GM10847 (cell line): ENCODE data around the gene SCIN.

Experiments used
- POLR2A ChIP-seq: IDR thresholded peaks from 2 replicates; pipeline ENCODE4 v1.6.1; 2011; ENCODE audit not compliant: insufficient read length; ENCODE audit errors: extremely low read depth

The SCIN gene

DNA sequence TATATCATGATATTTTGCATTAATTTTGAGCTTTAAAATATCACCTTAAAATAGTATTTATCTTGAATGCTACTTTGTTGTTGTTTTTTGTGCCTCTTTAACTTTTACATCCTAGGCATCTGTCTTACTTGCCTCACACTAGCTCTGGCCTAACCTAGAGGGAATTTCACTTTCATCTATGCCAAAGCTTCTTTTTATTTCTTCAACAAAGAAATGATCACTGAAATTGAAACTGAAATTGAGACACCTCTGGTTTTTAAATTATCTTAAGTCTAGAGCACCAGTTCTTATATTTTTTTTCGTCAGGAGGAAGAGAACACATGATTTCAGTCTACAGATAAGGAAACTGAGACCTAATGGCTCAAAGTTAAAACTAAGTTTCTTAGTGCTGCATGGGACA, 3.5 kb upstream of the SCIN start:
- no peak for TF ChIP-seq POLR2A

DNA sequence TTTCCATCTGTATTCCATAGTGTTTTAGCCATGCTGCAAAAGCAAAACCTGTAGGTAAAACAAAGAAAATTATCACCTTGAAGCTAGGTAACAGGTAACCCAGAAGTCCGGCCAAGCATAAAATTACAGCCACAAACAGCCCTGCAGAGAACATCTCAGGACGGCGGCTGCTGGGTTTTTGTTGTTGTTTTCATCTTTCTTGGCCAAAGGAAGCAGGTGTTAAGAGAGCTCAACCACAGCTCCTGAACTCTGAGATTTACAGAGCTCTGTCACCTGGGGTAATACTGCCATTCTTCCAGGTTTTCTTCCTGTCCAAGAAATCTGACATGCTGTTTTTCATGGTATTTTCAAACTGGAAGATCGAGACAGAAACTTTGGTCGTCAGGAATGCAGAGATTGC, 847 bp upstream of the SCIN start:
- TF ChIP-seq POLR2A, result no peak

DNA sequence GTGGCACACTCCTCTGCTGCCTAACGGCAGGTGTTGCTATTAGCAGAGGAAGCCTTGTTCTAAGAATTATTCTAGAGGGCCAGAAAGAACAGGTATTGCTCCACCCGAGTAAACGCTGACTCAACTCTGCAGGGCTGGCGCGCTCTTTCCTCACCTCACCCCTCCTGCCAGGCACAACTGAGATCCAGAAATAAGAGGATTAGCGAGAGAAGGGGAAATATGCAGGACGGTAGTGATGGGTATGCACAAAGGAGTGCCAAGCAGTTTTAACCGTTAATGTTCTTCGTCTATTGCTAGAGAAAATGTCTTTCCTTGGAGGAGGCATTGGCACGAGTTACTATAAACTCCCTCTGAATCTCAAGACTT, 369 bp upstream of the SCIN start:
- TF ChIP-seq POLR2A, result no peak

DNA sequence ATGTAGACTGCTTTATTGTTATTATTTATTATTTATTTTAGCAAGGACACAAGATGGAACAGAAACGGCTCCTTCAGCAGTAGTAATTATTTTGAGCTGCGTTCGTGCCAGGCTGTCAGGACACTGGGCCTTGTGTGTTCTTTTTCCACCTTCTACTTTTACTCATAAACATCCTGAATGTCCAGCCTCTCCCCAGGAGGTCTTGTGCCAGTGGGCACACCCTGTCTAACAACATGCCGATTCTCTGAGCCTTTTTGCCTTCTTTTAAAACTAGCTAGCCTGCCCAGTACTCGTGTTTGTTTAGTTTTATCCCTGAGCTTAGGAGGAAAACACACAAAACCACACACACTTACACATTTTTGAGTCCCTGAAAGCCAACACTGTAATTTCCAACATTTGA, 1.2 kb downstream of the SCIN start:
- TF ChIP-seq POLR2A, result no peak

DNA sequence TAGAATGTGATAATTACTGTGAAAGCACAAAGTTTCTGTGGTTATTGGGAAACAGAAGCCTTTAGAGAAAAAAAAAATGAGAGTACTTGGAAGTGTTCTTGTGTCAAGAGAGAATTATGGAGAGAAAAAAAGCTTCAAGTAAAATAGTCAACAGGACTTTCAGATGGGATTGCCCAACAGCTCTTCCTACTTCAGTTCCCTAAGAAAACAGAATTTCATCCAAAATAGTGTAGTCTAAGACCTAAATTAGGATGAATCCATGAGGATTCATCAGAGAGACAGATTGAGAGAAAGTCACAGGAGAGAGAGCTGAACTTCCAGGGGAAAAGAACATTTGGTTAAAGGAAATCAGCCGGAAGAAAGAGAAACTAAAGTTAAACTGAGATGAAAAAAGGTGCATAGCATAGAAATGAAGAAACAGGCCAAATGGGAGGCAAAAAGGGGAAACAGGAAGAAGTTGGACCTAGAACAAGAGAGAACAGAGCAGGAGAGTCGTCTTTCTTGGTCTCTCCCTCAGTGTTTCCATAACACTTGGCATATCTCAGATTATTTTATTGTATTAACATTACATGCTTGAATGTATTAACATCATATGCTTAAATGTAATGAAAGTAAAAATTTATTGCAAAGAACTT, 2.5 kb downstream of the SCIN start:
- TF ChIP-seq POLR2A, result no peak

DNA sequence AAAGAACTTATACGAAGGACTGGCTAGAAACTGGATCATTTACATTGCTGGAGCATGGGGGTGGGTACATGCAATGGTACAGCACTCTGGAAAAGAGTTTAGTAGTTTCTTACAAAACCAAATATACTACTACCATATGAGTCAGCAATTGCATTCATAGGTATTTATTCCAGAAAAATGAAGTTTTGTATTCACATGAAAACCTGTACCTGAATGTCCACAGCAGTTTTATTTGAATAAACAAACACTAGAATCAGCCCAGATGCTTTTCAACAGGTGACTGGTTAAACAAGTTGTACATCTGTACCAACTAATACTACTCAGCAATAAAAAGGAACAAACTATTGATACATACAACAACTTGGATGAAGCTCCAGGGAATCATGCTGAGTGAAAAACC, 3.4 kb downstream of the SCIN start:
- no peak for TF ChIP-seq POLR2A

DNA sequence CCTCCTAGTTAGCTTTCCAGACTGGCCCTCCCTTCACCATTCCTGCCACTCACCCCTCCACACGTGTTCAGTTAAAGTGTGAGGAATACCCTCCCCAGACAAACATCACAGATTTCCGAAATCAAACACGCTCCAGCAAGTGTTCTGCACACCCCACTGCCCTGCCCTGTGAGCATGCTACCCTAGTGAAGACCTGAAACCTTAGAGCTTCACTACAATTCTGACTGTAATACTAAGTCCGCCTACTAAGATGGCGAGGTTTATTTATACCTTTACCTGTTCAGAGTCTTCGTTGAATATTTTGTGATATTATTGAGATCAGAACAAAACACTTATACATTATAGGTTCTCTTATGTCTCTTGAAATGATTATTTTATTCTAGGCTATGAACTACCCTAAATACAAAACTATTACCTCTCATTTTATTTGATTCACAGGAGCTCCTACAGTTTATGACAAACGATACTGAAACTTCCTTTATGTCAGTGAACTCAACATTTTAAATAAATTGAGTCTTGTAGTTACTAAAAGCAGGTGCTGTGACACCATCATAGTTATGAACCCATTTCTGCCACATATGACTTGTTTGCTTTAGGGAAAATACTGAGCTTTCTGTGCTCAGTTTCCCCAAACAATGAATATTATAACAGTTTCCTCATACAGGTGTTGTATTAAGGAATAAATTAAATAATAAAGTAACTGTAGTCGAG, 8.6 kb downstream of the SCIN start:
- TF ChIP-seq POLR2A, result no peak

DNA sequence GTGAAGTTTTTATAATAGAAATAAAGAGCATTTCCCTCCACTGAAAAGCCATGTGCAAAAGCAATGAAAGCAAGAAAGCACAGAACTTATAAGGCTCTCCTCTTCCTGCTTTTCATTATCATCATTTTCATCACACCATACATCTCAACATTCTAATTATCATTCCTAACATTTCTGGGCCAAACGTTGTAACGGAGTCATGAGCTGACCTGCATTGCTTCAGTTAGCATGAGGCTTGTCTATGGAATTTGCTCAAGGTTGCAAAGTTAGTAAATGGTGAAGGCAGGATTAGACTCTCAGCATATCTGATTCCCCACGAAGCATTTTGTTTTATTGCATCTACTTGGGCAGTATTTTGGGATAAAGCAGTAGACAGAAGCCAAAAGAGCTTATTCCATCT, 11.4 kb downstream of the SCIN start:
- TF ChIP-seq POLR2A, result no peak

DNA sequence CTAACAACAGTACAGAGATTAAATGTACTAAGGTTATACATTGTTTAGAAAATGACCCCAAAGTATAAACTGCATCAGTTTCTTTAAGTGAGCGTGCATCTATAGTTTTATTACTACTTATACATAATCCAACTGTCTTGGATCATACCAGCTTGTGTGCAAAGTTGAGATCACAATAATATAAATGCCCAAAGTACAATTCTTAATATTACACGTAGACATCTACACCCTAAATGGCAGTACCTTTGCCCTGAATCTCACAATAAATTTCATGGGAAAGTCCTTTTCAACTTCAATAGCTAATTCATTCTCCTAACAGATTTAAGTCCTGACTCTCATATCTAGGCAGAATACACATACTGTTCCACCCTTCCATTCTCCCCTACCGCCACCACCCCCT, 11.8 kb downstream of the SCIN start:
- TF ChIP-seq POLR2A, result no peak

DNA sequence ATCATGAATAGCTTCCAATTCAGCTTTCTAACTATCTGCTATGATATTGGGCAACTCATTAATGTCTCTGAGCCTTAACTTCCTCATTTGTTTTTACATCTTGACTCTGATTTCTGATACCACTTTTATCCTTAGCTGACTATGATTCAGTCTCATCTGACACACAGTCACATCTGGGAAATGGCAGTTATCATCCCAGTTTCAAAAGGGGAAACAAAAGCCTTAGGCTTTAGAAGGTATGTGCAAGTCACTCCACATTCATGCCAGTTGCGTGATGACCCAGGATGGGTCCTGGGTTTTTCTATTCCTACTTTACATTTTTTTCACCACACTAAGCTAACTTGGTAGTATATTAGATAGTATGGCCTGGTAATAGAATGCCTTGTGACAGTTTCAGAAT, 12.7 kb downstream of the SCIN start:
- no peak for TF ChIP-seq POLR2A

DNA sequence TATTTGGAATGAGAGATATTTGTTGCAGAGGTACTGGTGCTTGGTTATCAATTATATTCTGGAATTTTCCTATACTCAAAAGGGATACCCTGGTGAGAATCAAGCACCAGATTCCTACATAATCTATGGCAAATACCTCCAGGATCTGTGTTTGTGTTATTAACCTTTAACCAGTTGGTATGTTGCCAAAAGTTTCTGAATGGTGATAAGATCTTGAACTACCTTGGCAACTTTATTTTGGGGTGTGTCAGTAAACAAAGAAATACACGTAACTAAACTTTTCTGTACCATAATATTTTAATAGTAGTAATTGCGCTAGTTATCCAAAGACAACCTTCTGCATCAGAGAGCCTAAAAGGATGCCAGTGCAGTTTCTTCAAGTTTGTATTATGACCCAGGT, 13.4 kb downstream of the SCIN start:
- no peak for TF ChIP-seq POLR2A

DNA sequence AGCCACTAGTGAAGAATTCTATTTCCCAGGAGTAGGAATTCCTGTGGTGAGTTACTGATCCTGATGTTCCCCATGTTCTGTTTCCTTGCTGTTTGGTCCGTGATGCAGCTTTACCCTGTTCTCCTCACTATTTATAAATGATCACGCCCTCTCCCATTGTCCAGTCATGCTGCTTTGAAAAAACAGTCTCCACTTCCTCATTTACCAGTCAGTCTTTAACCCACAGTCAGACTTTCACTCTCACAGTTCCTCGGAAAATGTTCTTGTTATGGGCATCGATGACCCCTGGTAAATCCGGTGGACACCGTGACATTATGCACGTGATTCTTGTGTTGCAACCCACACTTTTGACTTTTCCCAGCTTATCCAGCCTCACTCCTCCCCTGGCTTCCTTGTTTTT, 14.4 kb downstream of the SCIN start:
- TF ChIP-seq POLR2A, result no peak

DNA sequence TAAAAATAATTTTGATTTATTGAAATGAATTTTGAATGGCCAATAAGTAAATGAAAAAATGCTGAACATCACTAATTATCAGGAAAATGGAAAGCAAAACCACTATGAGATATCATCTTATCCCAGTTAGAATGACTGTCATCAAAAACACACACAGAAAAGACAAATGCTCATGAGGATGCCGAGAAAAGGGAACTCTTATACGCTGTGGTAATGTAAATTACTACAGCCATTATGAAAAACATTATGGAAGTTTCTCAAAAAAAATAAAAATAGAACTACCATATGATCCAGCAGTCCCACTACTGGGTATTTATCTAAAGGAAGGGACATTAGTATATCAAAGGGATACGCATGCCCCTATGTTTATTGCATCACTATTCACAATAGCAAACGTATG, 15.8 kb downstream of the SCIN start:
- TF ChIP-seq POLR2A, result no peak

DNA sequence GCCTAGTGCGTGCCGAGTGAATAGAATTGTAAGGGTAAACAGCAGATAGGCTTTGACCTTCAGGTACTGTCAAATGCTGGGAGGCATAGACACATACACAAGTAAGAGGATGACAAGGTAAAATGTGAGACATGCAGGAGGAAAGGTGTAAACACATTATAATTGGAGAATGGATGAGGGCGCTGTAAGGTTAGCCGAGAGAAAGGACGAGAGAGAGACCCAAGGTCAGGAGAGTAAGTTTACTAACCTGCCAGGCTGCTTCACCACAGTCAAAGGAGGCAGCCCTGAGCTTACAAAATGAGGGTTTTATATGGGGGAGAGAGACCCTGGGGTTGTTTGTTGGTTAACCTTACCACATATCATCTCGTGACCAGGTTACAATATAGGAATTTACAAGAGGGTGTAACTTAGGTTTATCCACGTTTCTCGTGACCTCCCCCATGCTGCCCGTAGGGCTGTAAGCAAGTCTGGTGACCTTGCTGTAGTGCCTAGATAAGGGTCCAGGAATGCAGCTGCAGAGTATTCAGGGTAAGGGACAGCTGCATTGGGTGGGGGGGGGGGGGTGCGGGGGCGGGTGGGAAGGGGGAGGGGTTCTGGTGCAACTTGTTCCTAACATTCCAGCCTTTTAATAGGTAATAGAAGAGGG, 17.9 kb downstream of the SCIN start:
- no peak for TF ChIP-seq POLR2A

DNA sequence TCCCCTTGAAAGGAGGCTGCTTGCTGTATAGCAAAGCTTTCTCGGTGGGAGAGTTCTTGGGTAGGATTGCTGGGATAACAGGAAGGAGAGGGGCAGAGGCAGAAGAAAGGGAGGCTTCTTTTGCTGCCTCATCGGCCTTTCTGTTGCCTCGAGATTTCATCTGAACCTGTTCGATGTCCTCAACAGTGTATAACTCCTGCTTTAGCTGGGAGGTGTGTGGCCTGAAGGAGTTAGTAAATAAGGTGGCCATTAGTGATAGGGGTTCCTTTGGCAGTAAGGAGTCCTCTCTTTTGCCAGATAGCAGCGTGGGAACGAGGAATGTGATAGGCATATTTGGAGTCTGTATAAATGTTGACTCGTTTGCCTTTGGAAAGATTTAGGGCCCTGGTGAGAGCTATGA, 20.0 kb downstream of the SCIN start:
- TF ChIP-seq POLR2A, result no peak

DNA sequence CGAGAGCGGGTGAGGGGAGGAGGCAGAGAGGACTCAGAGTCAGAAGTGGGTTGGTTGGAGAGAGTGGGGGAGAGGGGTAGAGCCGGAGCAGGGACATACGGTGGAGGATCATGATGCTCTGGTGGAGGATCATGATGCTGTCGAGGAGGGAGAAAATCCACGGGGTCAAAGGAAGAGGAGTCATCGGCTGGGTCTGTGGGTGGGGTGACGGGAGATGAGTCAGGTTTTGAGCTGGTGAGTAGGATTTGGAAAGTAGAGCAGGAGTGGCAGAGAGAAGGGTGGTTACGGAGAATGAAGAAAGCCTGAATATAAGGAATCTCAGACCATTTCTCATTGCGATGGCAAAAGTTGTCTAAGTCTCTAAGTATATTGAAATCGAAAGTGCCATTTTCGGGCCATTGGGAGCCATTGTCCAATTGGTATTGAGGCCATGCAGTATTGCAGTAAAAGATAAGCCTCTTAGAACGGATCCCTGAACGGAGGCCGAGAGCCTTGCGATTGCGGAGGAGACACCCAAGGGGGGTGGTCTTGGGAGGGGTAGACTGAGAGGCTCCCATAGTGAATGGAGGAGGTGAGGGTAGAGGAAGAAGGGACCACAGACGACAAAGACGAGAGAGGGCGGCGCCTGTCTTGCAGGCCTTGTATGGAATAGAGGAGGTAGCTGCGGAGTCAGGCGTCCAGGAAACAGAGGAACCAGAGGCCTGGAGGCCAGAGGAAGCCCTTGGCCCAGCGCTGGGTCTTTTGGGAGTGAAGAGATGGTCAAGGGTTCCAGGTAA, 23.8 kb downstream of the SCIN start:
- no peak for TF ChIP-seq POLR2A
